H9 (cell line): ENCODE measurements around the gene DUOXA1. TPM values are rescaled to one million over a fixed set of nuclear protein-coding genes. Genes with fewer than 3 reads are reported as not detected.

Experiments used
- DNase-seq: peaks from one replicate; pipeline ENCODE4 v3.0.0-alpha.2; 2017
- H2AFZ ChIP-seq: one replicate; pipeline ENCODE4 v1.6.1; 2013; ENCODE audit warnings: mild to moderate bottlenecking, low read length, control low read depth, moderate library complexity
- H2AK5ac ChIP-seq: 2 replicates; pipeline ENCODE4 v1.6.1; 2013; ENCODE audit warnings: low read length, control low read depth, mixed read lengths; ENCODE audit not compliant: insufficient read length
- H2BK120ac ChIP-seq: one replicate; pipeline ENCODE4 v1.6.1; 2013; ENCODE audit warnings: low read depth, mild to moderate bottlenecking, low read length, control low read depth, inconsistent platforms; ENCODE audit not compliant: poor library complexity, severe bottlenecking
- H2BK12ac ChIP-seq: 2 replicates; pipeline ENCODE4 v1.6.1; 2013; ENCODE audit warnings: low read length, control low read depth, mixed read lengths, low read depth; ENCODE audit not compliant: insufficient read length
- H2BK15ac ChIP-seq: 2 replicates; pipeline ENCODE4 v1.6.1; 2013; ENCODE audit warnings: low read depth, low read length, control low read depth
- H2BK20ac ChIP-seq: one replicate; pipeline ENCODE4 v1.6.1; 2013; ENCODE audit warnings: low read depth, mild to moderate bottlenecking, low read length, control low read depth, inconsistent platforms; ENCODE audit not compliant: poor library complexity, severe bottlenecking
- H2BK5ac ChIP-seq: 2 replicates; pipeline ENCODE4 v1.6.1; 2013; ENCODE audit warnings: low read length, control low read depth, mixed read lengths; ENCODE audit not compliant: insufficient read length
- H3K14ac ChIP-seq: 2 replicates; pipeline ENCODE4 v1.6.1; 2013; ENCODE audit warnings: low read length, control low read depth; ENCODE audit not compliant: insufficient read depth
- H3K18ac ChIP-seq: 2 replicates; pipeline ENCODE4 v1.6.1; 2013; ENCODE audit warnings: low read depth, mild to moderate bottlenecking, mixed read lengths, low read length, control low read depth; ENCODE audit not compliant: insufficient read length
- H3K23ac ChIP-seq: 2 replicates; pipeline ENCODE4 v1.6.1; 2013; ENCODE audit warnings: low read length, control low read depth, mixed read lengths, low read depth; ENCODE audit not compliant: insufficient read length
- H3K23me2 ChIP-seq: 2 replicates; pipeline ENCODE4 v1.6.1; 2013; ENCODE audit warnings: low read depth, mild to moderate bottlenecking, mixed read lengths, low read length, control low read depth; ENCODE audit not compliant: insufficient read length, poor library complexity, severe bottlenecking
- H3K27ac ChIP-seq: 2 replicates; pipeline ENCODE4 v1.5.1; 2013; ENCODE audit warnings: low read length, control low read depth, mixed read lengths, low read depth; ENCODE audit not compliant: insufficient read length
- H3K27me3 ChIP-seq: 2 replicates; pipeline ENCODE4 v1.6.1; 2013; ENCODE audit warnings: low read length, control low read depth, inconsistent platforms; ENCODE audit not compliant: insufficient read depth
- H3K4ac ChIP-seq: 2 replicates; pipeline ENCODE4 v1.6.1; 2013; ENCODE audit warnings: low read depth, mild to moderate bottlenecking, control low read depth, inconsistent platforms, low read length, moderate library complexity
- H3K4me1 ChIP-seq: 2 replicates; pipeline ENCODE4 v1.6.1; 2013; ENCODE audit warnings: low read length, control low read depth, inconsistent platforms; ENCODE audit not compliant: insufficient read depth
- H3K4me2 ChIP-seq: 2 replicates; pipeline ENCODE4 v1.6.1; 2013; ENCODE audit warnings: low read length, control low read depth, mixed read lengths; ENCODE audit not compliant: insufficient read length, insufficient read depth
- H3K56ac ChIP-seq: 2 replicates; pipeline ENCODE4 v1.6.1; 2013; ENCODE audit warnings: low read depth, mild to moderate bottlenecking, mixed read lengths, low read length, control low read depth; ENCODE audit not compliant: insufficient read length
- H3K79me1 ChIP-seq: 2 replicates; pipeline ENCODE4 v1.6.1; 2013; ENCODE audit warnings: low read depth, mild to moderate bottlenecking, moderate library complexity, low read length, control low read depth, inconsistent platforms; ENCODE audit not compliant: insufficient read depth, poor library complexity, severe bottlenecking
- H3K79me2 ChIP-seq: 2 replicates; pipeline ENCODE4 v1.6.1; 2013; ENCODE audit warnings: low read length, control low read depth, inconsistent platforms; ENCODE audit not compliant: insufficient read depth
- H3K9ac ChIP-seq: 2 replicates; pipeline ENCODE4 v1.6.1; 2013; ENCODE audit warnings: low read length, control low read depth, mixed read lengths; ENCODE audit not compliant: insufficient read length; ENCODE audit errors: extremely low read depth
- H3K9me3 ChIP-seq: one replicate; pipeline ENCODE4 v1.6.1; 2013; ENCODE audit warnings: low read depth, low read length, inconsistent platforms; ENCODE audit not compliant: control insufficient read depth
- H3T11ph ChIP-seq: one replicate; pipeline ENCODE4 v1.6.1; 2013; ENCODE audit warnings: mild to moderate bottlenecking, low read length, control low read depth, inconsistent platforms
- H4K20me1 ChIP-seq: one replicate; pipeline ENCODE4 v1.6.1; 2013; ENCODE audit not compliant: control insufficient read depth, insufficient read length, insufficient read depth
- H4K5ac ChIP-seq: 2 replicates; pipeline ENCODE4 v1.6.1; 2013; ENCODE audit warnings: low read depth, mild to moderate bottlenecking, mixed read lengths, low read length, control low read depth; ENCODE audit not compliant: insufficient read length
- H4K8ac ChIP-seq: replicated peaks from 2 replicates; pipeline ENCODE4 v1.6.1; 2013; ENCODE audit warnings: low read length, control low read depth, mixed read lengths, low read depth; ENCODE audit not compliant: insufficient read length
- H4K91ac ChIP-seq: 2 replicates; pipeline ENCODE4 v1.6.1; 2013; ENCODE audit warnings: low read depth, mild to moderate bottlenecking, moderate library complexity, mixed read lengths, low read length, control low read depth; ENCODE audit not compliant: insufficient read length
- H3K27ac Mint-ChIP-seq, 3 experiments: 2 replicates in 2 of 3; 3 replicates in 1 of 3; pipeline ENCODE4 v1.8.0; 2020 to 2021; ENCODE audit warnings: mixed read lengths in 3 of 3, mild to moderate bottlenecking in 1 of 3, moderate library complexity in 1 of 3
- H3K27me3 Mint-ChIP-seq: 2 replicates; pipeline ENCODE4 v1.8.0; 2021; ENCODE audit warnings: low read depth, mild to moderate bottlenecking, moderate library complexity, mixed read lengths
- H3K36me3 Mint-ChIP-seq, 3 experiments: 2 replicates in 2 of 3; 3 replicates in 1 of 3; pipeline ENCODE4 v1.8.0; 2020 to 2021; ENCODE audit warnings: low read depth in 3 of 3, mixed read lengths in 3 of 3; ENCODE audit not compliant: insufficient read depth in 1 of 3
- H3K4me1 Mint-ChIP-seq, 2 experiments: 2 replicates each; pipeline ENCODE4 v1.8.0; 2020; ENCODE audit warnings: mixed read lengths in 2 of 2
- H3K4me3 Mint-ChIP-seq, 2 experiments: 2 replicates in 1 of 2; 3 replicates in 1 of 2; pipeline ENCODE4 v1.8.0; 2020 to 2021; ENCODE audit warnings: mild to moderate bottlenecking in 2 of 2, mixed read lengths in 2 of 2, moderate library complexity in 1 of 2
- H3K9me3 Mint-ChIP-seq, 2 experiments: 2 replicates in 1 of 2; 3 replicates in 1 of 2; pipeline ENCODE4 v1.8.0; 2020; ENCODE audit warnings: mild to moderate bottlenecking in 2 of 2, mixed read lengths in 2 of 2, moderate library complexity in 1 of 2
- CTCF ChIP-seq: fragments of 200-600 bp; sonication (generic); conservative IDR thresholded peaks from 3 replicates; pipeline ENCODE4 v1.8.0; 2021; ENCODE audit warnings: antibody characterized with exemption, mild to moderate bottlenecking
- WGBS: extraction: QIAGEN DNeasy Blood & Tissue Kit; methylation state at CpG from one replicate; pipeline ENCODE4 v1.1.7; 2013; ENCODE audit warnings: missing lambda C conversion rate, low lambda C conversion rate, mixed read lengths; ENCODE audit not compliant: insufficient read length; ENCODE audit errors: extremely low coverage; 5-methylcytosine and 5-hydroxymethylcytosine counted together
- total RNA-seq: library from RNA; stranded (reverse); gene quantifications from 2 replicates; pipeline ENCODE4 v1.2.1, GENCODE V29; 2021

DUOXA1 gene
- total RNA-seq, 1 experiment from 2014 or later: 1.2 TPM

DNA sequence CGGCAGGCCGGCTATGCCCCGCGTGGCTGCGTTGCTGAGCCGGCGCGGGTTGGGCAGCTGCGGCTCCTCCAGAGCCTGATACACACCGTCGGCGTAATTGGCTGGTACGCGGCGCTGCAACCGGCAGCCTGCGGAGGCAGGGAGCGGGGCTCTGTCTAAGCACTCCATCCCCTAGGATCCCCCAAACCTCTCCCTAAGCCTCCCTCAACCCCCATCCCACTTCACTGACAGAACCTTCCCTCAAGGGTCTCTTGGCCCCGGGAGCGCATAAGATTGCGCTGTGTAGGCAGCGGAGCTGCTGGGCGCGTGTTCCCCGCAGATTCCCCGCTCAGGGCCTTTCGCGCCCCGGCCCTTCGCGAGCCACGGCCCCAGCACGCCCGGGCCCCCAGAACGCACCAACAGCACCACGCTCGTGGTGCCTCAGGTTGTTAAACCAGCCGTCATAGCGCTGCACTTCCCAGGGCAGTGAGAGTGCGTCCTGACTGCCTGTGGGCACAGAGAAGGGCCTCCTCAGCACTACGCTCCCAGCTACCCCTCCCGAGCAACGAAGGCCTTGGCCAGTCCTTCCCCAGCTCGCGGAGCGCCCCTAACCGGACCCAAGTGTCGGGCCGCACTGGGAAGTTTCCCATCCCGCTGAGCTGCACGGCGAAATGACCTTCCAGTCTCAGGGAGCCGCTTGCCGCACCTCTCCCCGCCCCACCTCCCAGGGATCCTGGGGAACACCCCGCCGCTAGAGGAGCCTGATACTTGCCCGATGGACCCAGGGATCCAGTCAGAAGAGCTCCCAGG is 16.9 kb downstream of the DUOXA1 start:
- Histone ChIP-seq H3K4ac (no peak overlapping the region), H3K4me1 (no peaks in the 10 kb centered on the region; the same call in 1 of the 2 replicates), H2AK5ac (no peak overlapping the region), H4K20me1 (peaks cover 6% of the 10 kb centered on the region), H3K4me2 (peak overlapping the region; percentile 54), H2BK15ac (no peak overlapping the region), H3K18ac (no peak overlapping the region), H3K27me3 (peaks cover 77% of the 10 kb centered on the region), H3K79me1 (no peaks in the 10 kb centered on the region), H3T11ph (no peak overlapping the region), H3K27ac (no peak overlapping the region), H3K23ac (no peak overlapping the region), H2BK12ac (no peak overlapping the region), H4K91ac (no peak overlapping the region), H3K9me3 (no peaks in the 10 kb centered on the region), H3K14ac (no peak overlapping the region), H4K8ac (no peak overlapping the region), H2AFZ (no peak overlapping the region), H3K79me2 (no peaks in the 10 kb centered on the region), H3K9ac (no peak overlapping the region), H3K23me2 (peaks cover 1% of the 10 kb centered on the region), H4K5ac (no peak overlapping the region), H3K56ac (no peak overlapping the region), H2BK5ac (no peak overlapping the region), H2BK120ac (no peak overlapping the region), H2BK20ac (no peak overlapping the region)
- no peak for TF ChIP-seq CTCF
- no CpG with 5 or more reads among the region's 58 CpGs for WGBS
- Mint-ChIP-seq H3K27ac (no peak overlapping the region), H3K27me3 (peaks cover 84% of the 10 kb centered on the region), H3K4me3 (peak overlapping the region; percentile 57 to 73), H3K4me1 (peaks cover 18 to 33% of the 10 kb centered on the region in 2 experiments), H3K9me3 (peaks cover 6 to 13% of the 10 kb centered on the region in 2 experiments), H3K36me3 (no peaks in the 10 kb centered on the region; a peak in 2 of 7 replicates)
- peak; percentile 47 for DNase-seq
